ENCODE results near the gene KRTAP17-1.
A peak's percentile ranks its signal among the peaks of the same experiment; 100 is the strongest.

The KRTAP17-1 gene

DNA sequence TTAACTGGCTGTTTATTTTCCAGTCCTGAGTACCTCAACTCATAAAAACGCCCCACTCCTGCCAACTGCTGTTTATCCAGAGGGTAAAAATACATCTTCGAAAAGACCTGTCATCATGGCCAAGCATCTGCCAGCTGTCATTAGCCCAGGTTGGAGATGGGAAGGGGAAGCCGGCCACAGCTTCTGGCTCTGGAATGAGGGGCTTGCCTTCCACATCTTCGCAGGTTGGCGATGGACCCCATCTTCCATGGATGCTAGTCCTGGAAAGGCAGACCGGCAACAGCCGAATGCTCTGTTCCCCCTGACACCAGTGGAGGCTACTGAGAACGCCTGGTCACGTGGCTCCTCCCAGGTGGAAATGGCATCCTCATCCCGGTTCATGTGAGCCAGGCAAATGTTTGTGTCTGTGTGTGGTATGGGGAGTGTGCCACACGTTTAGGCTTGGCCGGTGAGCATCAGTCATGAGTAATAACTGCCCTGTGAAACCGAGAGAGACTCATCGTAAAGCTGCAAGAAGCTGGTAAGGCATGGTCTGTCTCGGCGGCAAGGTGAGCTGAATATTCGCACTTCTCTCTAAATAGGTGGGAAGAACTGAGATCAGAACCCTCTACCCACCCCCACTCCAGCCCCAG is 420 bp upstream of the KRTAP17-1 start:
- no peak overlapping the region for H3K4me3 ChIP-seq (ENCODE audit: control insufficient read depth, low read depth, low read length)
- no peak for DNase-seq (ENCODE audit: low read depth)
- TF ChIP-seq CTCF (conservative IDR thresholded peaks at IDR 0.05; ENCODE audit: control insufficient read depth, insufficient read depth, low read depth, low read length): no peak

- H3K4me3 ChIP-seq (ENCODE audit: control insufficient read depth, low read depth, low read length): no peak overlapping the region
- no peak for TF ChIP-seq CTCF (conservative IDR thresholded peaks at IDR 0.05; ENCODE audit: control insufficient read depth, insufficient read depth, low read depth, low read length)
- no peak for DNase-seq (ENCODE audit: low read depth)
Observed at GRCh38 chr17:41311111-41311510, 4.4 kb downstream of the KRTAP17-1 start.

- no peak for DNase-seq (ENCODE audit: low read depth)
- H3K4me3 ChIP-seq (ENCODE audit: control insufficient read depth, low read depth, low read length): no peak within 1 kb of the TSS
- no peak for TF ChIP-seq CTCF (conservative IDR thresholded peaks at IDR 0.05; ENCODE audit: control insufficient read depth, insufficient read depth, low read depth, low read length)
Observed at GRCh38 chr17:41308918-41309359, 6.6 kb downstream of the KRTAP17-1 start, which contains the start of gene KRTAP16-1. Gene KRTAP16-1 (minus strand): TSS chr17:41309309. CDS start chr17:41309253, 56 bp downstream.

GRCh38 chr17:41308251-41308917 is 7.1 kb downstream of the KRTAP17-1 start:
- no peak for DNase-seq (ENCODE audit: low read depth)
- no peak overlapping the region for H3K4me3 ChIP-seq (ENCODE audit: control insufficient read depth, low read depth, low read length)
- no peak for TF ChIP-seq CTCF (conservative IDR thresholded peaks at IDR 0.05; ENCODE audit: control insufficient read depth, insufficient read depth, low read depth, low read length)

DNA sequence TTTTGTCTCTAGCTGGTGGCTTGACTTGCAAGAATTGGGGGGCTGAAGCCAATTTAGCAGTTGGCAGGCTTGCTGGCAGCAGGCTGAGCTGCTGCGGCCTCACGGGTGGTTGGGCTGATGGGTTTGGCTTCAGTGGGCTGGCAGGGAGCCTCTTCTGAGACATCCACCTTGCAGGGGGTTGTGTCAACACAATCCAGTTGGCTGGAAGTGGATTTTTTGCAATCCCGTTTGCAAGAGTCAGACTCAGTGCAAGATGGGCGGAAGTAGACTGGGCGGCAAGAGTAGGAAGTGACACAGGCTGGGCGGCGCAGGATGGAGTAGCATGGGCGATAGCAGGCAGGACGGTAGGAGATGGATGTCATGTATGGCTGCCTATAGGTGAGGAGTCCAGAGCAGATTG is 7.9 kb downstream of the KRTAP17-1 start:
- no peak overlapping the region for H3K4me3 ChIP-seq (ENCODE audit: control insufficient read depth, low read depth, low read length)
- peak; percentile 28 for DNase-seq (ENCODE audit: low read depth)
- TF ChIP-seq CTCF (conservative IDR thresholded peaks at IDR 0.05; ENCODE audit: control insufficient read depth, insufficient read depth, low read depth, low read length): no peak

DNA sequence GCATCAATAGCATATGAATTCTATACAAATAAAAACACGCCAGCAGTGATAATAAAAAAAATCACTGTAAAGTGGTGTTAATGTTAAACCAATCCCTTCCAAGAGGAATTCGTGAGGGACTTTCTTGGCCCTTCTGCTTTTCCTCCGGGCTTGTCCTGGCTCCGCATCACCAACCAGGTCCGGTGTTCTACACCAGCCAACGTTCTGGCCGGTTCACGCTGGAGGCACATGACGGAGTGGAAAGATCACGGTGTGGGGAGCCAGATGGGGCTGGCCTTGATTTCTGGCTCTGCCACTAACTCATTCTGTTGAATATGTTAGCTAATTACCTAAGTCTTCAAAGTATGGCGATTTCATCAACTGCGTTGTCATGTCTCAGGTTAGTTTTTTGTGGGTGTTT is 11.4 kb downstream of the KRTAP17-1 start:
- no peak for DNase-seq (ENCODE audit: low read depth)
- TF ChIP-seq CTCF (conservative IDR thresholded peaks at IDR 0.05; ENCODE audit: control insufficient read depth, insufficient read depth, low read depth, low read length): no peak
- no peak overlapping the region for H3K4me3 ChIP-seq (ENCODE audit: control insufficient read depth, low read depth, low read length)
